IPS-18a (cell line): ENCODE results near the gene RPGRIP1L.

Source experiments
- H3K27ac ChIP-seq: one replicate; pipeline ENCODE4 v1.5.1; 2013; ENCODE audit warnings: low read length
- H3K27me3 ChIP-seq: one replicate; pipeline ENCODE4 v1.6.1; 2013; ENCODE audit warnings: mild to moderate bottlenecking, low read length; ENCODE audit not compliant: control insufficient read depth, insufficient read depth
- H3K36me3 ChIP-seq: one replicate; pipeline ENCODE4 v1.6.1; 2013; ENCODE audit warnings: low read depth, low read length; ENCODE audit not compliant: control insufficient read depth
- H3K4me1 ChIP-seq: one replicate; pipeline ENCODE4 v1.6.1; 2013; ENCODE audit warnings: low read depth, low read length; ENCODE audit not compliant: control insufficient read depth
- H3K4me3 ChIP-seq: one replicate; pipeline ENCODE4 v1.5.1; 2013; ENCODE audit warnings: low read length
- H3K9ac ChIP-seq: one replicate; pipeline ENCODE4 v1.6.1; 2013; ENCODE audit warnings: mild to moderate bottlenecking, low read length, moderate library complexity
- H3K9me3 ChIP-seq: one replicate; pipeline ENCODE4 v1.6.1; 2013; ENCODE audit warnings: low read depth, low read length; ENCODE audit not compliant: control insufficient read depth

RPGRIP1L gene

DNA sequence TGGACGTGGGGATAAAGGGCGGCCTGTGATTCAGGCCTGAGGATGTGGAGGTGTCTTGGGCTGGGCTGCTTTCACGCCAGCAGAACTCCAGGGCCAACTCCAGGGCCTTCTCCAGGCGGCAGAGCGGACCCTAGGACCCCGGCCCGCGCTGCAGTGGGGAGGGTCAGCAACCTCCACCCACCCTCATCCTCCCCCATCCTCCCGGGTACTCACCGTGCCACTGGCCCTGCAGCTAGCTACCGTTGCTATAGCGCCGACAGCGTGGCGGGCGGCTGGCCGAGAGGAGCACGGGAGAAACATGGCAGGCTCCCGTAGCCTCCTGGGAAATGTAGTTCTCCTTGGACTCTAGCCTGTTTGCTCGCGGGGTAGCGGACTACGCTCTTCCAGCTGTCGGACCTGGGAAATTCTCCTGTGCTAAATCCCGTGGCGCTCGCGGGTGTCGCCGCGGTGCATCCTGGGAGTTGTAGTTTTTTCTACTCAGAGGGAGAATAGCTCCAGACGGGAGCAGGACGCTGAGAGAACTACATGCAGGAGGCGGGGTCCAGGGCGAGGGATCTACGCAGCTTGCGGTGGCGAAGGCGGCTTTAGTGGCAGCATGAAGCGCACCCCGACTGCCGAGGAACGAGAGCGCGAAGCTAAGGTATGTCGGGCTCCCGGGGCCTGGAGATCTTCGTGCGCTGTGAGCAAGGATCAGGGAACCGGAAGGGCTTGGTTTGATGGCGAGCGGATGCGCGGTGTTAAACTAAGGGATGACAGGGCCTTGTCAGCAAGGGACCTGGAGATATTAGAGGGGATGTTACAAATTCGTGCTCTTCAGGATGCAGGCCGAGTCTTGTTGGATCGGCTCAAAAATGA lies at the start of gene RPGRIP1L, which contains the start of gene FTO:
TSS of gene RPGRIP1L (minus strand) at position 270 of the 855 bp plus-strand sequence. CDS start 3,136 bp downstream, outside the sequence.
TSS of gene FTO (plus strand) at position 567 of the 855 bp plus-strand sequence.
- Histone ChIP-seq H3K9ac (peak within 1 kb of the TSS; percentile 73), H3K4me3 (peak within 1 kb of the TSS; percentile 96), H3K36me3 (no peaks in the 10 kb centered on the region), H3K27me3 (no peaks in the 10 kb centered on the region), H3K4me1 (peaks cover 4% of the 10 kb centered on the region), H3K27ac (peak within 1 kb of the TSS; percentile 30), H3K9me3 (no peaks in the 10 kb centered on the region)

DNA sequence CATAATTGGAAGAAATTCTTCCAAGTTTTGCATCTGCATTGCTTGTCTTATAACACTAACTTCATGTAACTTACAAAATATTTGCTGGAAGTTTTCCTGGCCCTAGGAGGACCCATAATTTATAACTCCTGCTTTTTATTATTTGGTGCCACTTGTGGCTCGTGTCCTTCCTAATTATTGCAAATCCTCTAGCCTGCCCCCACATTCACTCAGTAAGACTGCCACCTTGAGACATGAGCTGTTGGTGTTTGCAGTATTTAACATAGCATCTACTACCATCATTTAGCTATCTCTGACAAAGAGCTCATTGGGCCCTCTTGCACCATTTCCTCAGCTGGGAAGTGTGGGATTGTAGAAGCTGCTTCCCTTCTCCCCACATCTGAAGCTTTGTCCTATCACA lies 49.8 kb upstream of the RPGRIP1L start:
- Histone ChIP-seq H3K4me3 (no peak overlapping the region), H3K9me3 (no peaks in the 10 kb centered on the region), H3K9ac (no peak overlapping the region), H3K4me1 (peaks cover 10% of the 10 kb centered on the region), H3K27me3 (no peaks in the 10 kb centered on the region), H3K27ac (no peak overlapping the region), H3K36me3 (no peaks in the 10 kb centered on the region)

DNA sequence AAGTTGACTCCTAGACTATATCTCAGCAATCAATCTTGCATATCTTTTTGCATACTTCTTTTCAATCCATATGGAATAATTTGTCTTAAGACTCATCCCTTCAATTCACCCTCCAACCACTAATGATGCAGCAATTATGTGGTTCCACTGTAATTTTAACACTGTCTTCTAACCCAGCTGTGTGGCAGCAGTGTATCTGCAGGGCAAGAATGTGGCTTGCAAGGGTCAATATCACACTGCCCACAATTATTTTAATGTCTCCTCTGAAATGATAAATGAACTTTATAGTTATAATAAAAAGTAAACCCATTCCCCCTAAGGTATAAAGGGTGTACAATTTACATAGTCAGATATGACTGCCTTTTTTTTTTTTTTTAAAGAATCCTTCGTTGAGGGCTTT lies 48.9 kb upstream of the RPGRIP1L start:
- no peaks in the 10 kb centered on the region for H3K36me3 ChIP-seq
- H3K9ac ChIP-seq, result no peak overlapping the region
- no peaks in the 10 kb centered on the region for H3K9me3 ChIP-seq
- H3K4me1 ChIP-seq, result peaks cover 10% of the 10 kb centered on the region
- H3K27me3 ChIP-seq, result no peaks in the 10 kb centered on the region
- no peak overlapping the region for H3K27ac ChIP-seq
- no peak overlapping the region for H3K4me3 ChIP-seq

DNA sequence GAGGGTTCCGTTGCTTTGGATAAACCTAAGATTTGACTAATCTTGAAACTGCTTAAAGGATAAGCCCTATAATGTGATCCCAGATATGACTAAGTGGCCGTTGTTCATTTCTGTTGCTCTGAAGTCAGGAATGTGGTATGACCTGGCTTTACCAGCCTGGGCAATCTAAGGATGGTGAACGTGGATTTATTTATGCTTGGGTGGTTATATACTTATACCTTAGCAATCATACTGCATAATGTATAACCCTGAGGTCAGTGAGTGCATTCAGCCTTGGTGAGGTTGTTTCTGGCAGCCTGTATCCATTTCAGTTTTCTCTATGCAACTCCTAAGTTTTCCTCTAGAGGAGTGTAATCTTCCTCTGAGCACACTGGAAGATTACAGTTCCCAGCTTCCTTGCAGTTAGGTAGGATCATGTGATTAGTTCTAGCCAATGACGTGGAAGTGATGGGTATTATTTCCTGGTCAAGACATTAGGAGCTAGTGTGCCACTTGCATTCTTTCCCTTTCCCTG lies 42.2 kb upstream of the RPGRIP1L start:
- Histone ChIP-seq H3K9ac (no peak overlapping the region), H3K4me1 (peaks cover 6% of the 10 kb centered on the region), H3K9me3 (no peaks in the 10 kb centered on the region), H3K4me3 (no peak overlapping the region), H3K27me3 (no peaks in the 10 kb centered on the region), H3K27ac (no peak overlapping the region), H3K36me3 (no peaks in the 10 kb centered on the region)

DNA sequence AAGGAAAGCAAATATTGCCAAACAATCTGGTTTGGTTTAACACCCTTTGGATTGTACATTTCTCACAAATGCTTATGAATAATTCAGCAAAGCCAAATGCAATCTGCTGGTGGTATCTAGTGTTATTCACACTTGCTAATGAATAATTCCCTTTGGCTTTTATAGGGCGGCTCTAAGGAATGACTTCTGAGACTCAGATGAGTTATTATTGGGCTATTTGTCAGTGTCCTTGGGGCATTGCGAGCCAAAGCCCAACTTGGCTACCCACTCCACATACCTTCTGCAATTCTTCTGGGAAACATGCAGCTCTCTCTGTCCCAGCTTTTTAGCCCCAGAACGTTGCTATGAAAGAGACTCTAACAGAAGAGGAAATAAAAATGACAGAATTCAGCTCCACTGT lies 41.4 kb upstream of the RPGRIP1L start:
- Histone ChIP-seq H3K27ac (no peak overlapping the region), H3K4me3 (no peak overlapping the region), H3K27me3 (no peaks in the 10 kb centered on the region), H3K9me3 (no peaks in the 10 kb centered on the region), H3K9ac (no peak overlapping the region), H3K36me3 (no peaks in the 10 kb centered on the region), H3K4me1 (peaks cover 6% of the 10 kb centered on the region)

DNA sequence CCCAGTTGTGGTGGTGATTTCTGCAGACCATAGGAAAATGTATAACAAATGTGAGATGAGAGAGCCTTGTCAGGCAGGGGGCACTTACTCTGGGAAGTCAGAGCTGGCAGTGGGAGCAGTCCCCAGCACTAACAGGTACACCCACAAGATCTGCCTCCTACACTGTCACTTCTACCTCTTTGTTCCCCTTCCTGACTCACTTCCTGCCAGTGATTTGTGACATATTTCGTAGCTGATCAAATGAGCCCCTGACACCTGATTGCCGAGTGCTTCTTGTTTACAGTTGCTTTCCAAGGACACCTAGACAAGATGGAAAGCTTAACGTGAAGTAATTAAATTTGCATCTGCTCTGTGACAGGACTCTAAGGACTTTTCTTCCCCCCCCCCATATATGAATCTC lies 40.8 kb upstream of the RPGRIP1L start:
- no peaks in the 10 kb centered on the region for H3K27me3 ChIP-seq
- H3K9ac ChIP-seq, result no peak overlapping the region

DNA sequence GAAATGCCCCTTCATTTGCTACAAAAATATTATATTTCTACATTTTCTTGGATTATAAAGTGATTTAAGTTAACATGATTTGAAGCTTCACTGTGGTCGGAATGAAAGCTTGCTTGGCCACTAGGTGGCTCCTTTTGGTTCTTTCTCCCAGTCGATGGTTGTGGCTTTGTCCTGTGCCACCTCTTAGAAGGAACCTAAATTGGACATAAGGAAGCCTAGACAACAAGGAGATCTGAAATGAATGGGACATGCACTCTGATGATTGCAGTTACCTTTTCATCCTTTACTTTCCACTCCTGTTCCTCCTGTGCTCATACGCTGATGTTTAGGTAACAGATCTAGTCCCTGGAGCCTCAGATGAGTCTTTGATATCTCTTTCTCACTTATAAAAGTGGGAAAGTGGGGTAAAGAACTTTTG lies 39.5 kb upstream of the RPGRIP1L start:
- Histone ChIP-seq H3K27ac (no peak overlapping the region), H3K4me3 (no peak overlapping the region), H3K27me3 (no peaks in the 10 kb centered on the region), H3K9me3 (no peaks in the 10 kb centered on the region), H3K4me1 (peaks cover 6% of the 10 kb centered on the region), H3K9ac (no peak overlapping the region), H3K36me3 (no peaks in the 10 kb centered on the region)

More for the DNA sequence above, 40.8 kb upstream of the RPGRIP1L start:
- Histone ChIP-seq H3K9me3 (no peaks in the 10 kb centered on the region), H3K36me3 (no peaks in the 10 kb centered on the region), H3K27ac (no peak overlapping the region), H3K4me3 (no peak overlapping the region), H3K4me1 (peaks cover 6% of the 10 kb centered on the region)

DNA sequence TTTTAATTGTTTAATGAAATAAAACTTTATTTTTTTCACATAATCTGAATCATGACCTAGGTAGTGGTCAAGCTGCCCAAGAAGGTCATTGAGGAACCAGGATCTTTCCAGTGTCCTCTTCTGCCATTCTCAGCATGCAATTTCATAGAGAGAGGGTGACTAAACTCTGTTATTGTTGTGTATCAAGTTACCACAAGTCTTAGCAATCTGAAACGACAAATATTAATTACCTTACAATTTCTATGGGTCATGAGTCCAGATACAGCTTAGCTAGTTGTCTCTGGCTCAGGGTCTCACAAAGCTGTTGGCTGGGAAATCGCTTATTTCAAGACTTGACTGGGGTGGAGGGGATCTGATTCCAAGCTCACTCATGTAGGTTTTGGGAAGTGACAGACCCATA lies 37.9 kb upstream of the RPGRIP1L start:
- Histone ChIP-seq H3K9me3 (no peaks in the 10 kb centered on the region), H3K36me3 (no peaks in the 10 kb centered on the region), H3K4me3 (no peak overlapping the region), H3K9ac (no peak overlapping the region), H3K27ac (no peak overlapping the region), H3K27me3 (no peaks in the 10 kb centered on the region), H3K4me1 (peaks cover 6% of the 10 kb centered on the region)

DNA sequence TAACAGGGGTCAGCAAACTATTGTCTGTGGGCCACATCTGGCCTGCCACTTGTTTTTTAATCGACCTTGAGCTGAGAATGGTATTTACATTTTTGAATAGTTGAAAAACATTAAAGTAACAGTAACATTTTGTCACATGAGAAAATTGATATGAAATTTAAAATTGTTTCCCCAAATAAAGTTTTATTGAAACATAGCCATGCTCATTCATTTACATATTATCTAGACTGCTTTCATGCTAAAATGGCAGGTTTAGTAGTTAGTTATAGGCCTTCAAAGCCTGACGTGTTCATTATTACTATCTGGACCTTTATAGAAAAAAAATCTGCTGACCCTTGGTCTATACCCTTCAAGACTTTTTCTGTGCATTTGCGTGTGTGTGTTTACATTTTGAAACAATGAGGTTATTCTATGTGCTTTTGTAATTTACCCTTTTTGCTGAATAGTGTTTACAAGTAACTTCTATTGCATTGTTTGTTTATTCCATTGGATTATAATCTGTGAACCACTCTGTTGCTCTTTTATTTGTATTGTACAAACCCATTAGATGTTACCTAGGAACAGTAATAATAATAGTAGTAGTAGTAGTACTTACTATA lies 37.4 kb upstream of the RPGRIP1L start:
- H3K27ac ChIP-seq, result no peak overlapping the region
- H3K36me3 ChIP-seq, result no peaks in the 10 kb centered on the region
- no peak overlapping the region for H3K4me3 ChIP-seq
- peaks cover 6% of the 10 kb centered on the region for H3K4me1 ChIP-seq
- no peak overlapping the region for H3K9ac ChIP-seq
- no peaks in the 10 kb centered on the region for H3K27me3 ChIP-seq
- H3K9me3 ChIP-seq, result no peaks in the 10 kb centered on the region

DNA sequence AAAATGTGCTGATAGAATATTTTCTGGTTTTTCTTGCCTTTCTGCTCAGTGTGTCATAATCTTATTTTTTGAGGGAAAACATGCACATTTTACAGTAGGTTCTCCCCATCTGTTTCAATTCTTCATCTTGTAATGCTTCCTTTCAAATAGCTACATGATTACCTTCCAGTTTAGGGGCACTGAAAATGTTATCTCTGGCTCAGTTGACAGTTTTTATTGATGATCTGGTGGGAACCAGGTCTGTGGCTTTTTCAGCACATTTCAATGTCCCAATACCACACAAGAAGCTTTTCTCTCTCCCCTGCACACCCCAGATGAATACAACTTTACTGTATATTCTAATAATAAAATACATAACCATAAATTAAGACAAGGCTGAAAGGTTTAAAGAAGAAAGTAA lies 36.8 kb upstream of the RPGRIP1L start:
- Histone ChIP-seq H3K4me3 (no peak overlapping the region), H3K9me3 (no peaks in the 10 kb centered on the region), H3K27me3 (no peaks in the 10 kb centered on the region), H3K36me3 (no peaks in the 10 kb centered on the region), H3K27ac (no peak overlapping the region), H3K9ac (no peak overlapping the region), H3K4me1 (peaks cover 6% of the 10 kb centered on the region)

DNA sequence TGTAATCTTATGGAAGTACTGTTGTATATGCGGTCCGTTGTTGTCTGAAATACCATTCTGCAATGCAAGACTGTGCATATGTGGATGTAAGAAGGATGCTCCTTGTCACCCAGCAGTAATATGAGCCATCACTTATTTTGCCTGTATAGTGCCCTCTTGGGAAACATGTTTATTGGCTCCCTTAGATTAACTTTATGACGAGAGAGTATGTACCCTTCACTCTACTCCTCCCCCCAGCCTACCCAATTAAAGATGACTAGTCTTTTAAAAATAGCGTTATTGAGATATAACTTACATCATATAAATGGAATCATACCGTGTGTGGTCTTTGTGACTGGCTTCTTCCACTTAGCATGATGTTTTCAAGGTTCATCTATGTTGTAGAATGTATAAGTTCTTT lies 33.9 kb upstream of the RPGRIP1L start:
- Histone ChIP-seq H3K27ac (no peak overlapping the region), H3K9ac (no peak overlapping the region), H3K27me3 (no peaks in the 10 kb centered on the region), H3K36me3 (no peaks in the 10 kb centered on the region), H3K4me3 (no peak overlapping the region), H3K4me1 (no peaks in the 10 kb centered on the region), H3K9me3 (no peaks in the 10 kb centered on the region)
